ENCODE data around the gene GTF2I. TPM values are rescaled to one million over a fixed set of nuclear protein-coding genes. Genes with fewer than 3 reads are reported as not detected.

Gene GTF2I
- total RNA-seq (100 to 1,000 TPM; 144 to 156 TPM), polyA plus RNA-seq (10 to 100 TPM; 20.5 to 75.1 TPM)

DNA sequence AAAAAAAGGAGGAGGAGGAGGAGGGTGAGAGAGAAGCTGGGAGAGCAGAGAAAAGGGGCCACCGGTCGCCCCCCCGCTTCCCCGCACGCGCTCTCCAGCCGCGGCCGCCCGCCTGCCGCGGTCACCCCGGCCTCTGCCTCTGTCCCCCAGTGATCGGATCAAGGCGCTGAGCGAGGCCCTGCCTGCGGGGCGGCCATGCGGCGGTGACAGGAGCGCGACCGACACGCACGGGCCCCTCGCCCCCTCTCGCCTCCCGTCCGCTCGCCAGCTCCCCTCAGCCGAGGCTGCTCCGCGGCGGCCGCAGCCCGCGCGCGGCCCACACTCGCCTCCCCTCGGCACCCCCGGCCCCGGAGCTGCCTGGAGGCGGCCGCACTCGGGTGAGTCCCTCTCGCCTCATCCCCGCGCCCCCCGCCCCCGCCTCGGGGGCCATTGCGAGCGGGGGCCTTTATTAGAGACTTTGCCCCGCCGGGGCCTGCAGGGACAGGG is at the start of gene GTF2I:
Gene GTF2I, plus strand, starts transcription at position 27 of the 486 bp plus-strand sequence. CDS start 31,411 bp downstream, outside the sequence.
- no peak for DNase-seq
- H3K27me3 Mint-ChIP-seq: no peaks in the 10 kb centered on the region
- H3K4me1 ChIP-seq (ENCODE audit: insufficient read depth, low read length): peaks cover 49% of the 10 kb centered on the region
- H3K9me3 Mint-ChIP-seq: peaks cover 0 to 3% (median 0%) of the 10 kb centered on the region in 8 donors
- H3K27ac Mint-ChIP-seq: peak within 1 kb of the TSS; percentile 88 to 96 (median 92)
- peak within 1 kb of the TSS; percentile 74 for H3K27ac ChIP-seq (ENCODE audit: low read depth, low read length)
- peak within 1 kb of the TSS; percentile 88 to 95 (median 92) for H3K4me3 Mint-ChIP-seq
- H3K4me1 Mint-ChIP-seq: peaks cover 24 to 59% (median 44%) of the 10 kb centered on the region in 4 donors
- H3K36me3 ChIP-seq (ENCODE audit: insufficient read depth, low read length): no peaks in the 10 kb centered on the region
- intact Hi-C loops (cut with micrococcal nuclease): loop anchor here (1.0 to 2.0 kb wide), 2 partner anchors 205 to 403 kb away; partner anchors contain the start of genes GTF2IRD1 and RFC2
- H3K4me3 ChIP-seq (ENCODE audit: low read length in 2 of 2): peak within 1 kb of the TSS; percentile 87 to 88
- H3K9me3 ChIP-seq (ENCODE audit: control insufficient read depth in 1 of 2, low read length in 2 of 2): no peaks in the 10 kb centered on the region
- POLR2A ChIA-PET (ENCODE audit: partially characterized antibody): interaction anchor here (1.0 to 1.7 kb wide), 5 partner anchors 40 to 1136 kb away, joined by 3 to 15 read pairs (median 3); partner anchors contain the start of genes BAZ1B, EIF4H and GTF2IRD1
- H3K36me3 Mint-ChIP-seq: peaks cover 0 to 22% of the 10 kb centered on the region in 2 donors
- CTCF ChIA-PET (ENCODE audit: partially characterized antibody): no interaction called here
- H3K27me3 ChIP-seq (ENCODE audit: insufficient read depth, low read length): no peaks in the 10 kb centered on the region

DNA sequence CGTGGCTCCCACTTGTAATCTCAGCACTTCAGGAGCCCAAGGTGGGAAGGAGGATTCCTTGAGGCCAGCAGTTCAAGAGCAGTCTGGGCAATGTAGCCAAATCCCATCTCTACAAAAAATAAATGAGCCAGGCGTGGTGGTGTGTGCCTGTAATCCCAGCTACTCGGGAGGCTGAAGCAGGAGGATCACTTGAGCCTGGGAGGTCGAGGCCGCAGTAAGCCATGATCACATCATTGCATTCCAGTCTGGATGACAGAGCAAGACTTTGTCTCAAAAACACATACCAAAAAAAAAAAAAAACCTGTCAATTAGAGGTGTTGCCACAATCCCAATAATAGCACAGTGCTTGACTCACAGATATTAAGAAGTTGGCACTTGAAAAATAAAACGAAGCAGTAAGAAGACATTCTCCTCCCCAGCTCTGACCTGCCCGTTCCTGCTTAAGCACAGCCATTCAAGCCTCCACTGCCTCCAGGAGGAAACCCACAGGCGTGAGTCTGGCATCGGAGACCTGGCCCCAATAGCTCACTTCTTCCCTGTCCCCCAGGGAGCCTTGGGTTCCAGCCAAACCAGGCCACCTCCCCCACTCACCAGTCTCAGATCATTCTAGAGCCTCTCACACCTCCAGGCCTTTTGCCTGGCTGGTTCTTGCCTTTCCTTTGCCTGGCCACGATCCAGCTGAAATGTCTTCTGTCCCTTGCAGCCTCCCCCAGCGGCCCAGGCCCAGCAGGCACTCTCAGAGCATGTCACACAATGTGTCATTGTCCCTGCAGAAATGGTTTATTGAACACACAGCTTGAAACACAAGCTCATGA is 45.3 kb upstream of the GTF2I start:
- CTCF ChIA-PET (ENCODE audit: partially characterized antibody): no interaction called here

DNA sequence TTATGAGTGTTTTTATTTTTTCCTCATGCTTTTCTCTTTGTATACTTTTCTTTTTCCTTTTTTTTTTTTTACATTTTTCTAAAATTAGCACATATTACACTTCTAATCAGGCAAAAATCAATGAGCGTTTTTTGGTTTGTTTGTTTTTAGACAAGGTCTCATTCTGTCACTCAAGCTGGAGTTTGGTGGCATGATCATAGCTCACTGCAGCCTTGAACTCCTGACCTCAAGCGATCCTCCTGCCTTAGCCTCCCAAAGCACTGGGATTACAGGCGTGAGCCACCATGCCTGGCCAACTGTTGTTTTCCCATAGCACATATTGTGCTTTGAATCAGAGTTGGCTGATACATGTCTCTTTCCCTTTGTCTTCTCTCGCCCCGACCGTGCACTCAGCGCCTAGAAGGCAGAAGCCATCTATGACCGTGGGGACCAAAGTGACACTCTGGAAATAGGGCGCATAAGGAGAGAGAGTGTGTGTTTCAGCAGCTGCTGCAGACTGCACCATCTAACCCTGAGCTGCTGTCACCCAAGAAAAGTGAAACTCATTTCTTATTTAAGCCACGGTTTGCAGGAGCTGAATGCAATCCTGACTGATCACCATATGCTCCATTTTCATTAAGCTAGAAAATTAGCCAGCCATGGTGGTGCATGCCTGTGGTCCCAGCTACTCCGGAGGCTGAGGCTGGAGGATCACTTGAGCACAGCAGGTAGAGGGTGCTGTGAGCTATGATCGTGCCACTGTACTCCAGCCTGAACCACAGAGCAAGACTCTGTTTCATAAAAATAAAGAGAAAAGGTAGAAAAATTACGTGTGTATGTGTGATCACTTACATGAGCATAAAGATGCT is 41.4 kb upstream of the GTF2I start:
- intact Hi-C loops (cut with micrococcal nuclease): no loop called here
- H3K27me3 Mint-ChIP-seq: no peaks in the 10 kb centered on the region
- H3K27me3 ChIP-seq (ENCODE audit: insufficient read depth, low read length): no peaks in the 10 kb centered on the region
- H3K9me3 Mint-ChIP-seq: peaks cover 0 to 2% (median 0%) of the 10 kb centered on the region in 8 donors
- CTCF ChIA-PET (ENCODE audit: partially characterized antibody): interaction anchor here (0.6 to 1.0 kb wide), 2 partner anchors 9 to 157 kb away, joined by 3 read pairs; no protein-coding TSS in a partner anchor
- no peaks in the 10 kb centered on the region for H3K36me3 ChIP-seq (ENCODE audit: insufficient read depth, low read length)
- H3K27ac ChIP-seq (ENCODE audit: low read depth, low read length): no peak overlapping the region
- peaks cover 9 to 23% (median 15%) of the 10 kb centered on the region in 4 donors for H3K4me1 Mint-ChIP-seq
- H3K4me3 Mint-ChIP-seq: peak overlapping the region in 1 of 8 donors; percentile 39
- POLR2A ChIA-PET (ENCODE audit: partially characterized antibody): no interaction called here
- no peak for DNase-seq
- no peaks in the 10 kb centered on the region for H3K9me3 ChIP-seq (ENCODE audit: control insufficient read depth in 1 of 2, low read length in 2 of 2)
- H3K27ac Mint-ChIP-seq: no peak overlapping the region
- no peak overlapping the region for H3K4me3 ChIP-seq (ENCODE audit: low read length in 2 of 2)
- peaks cover 17% of the 10 kb centered on the region for H3K4me1 ChIP-seq (ENCODE audit: insufficient read depth, low read length)
- no peaks in the 10 kb centered on the region for H3K36me3 Mint-ChIP-seq

More for the DNA sequence above, 45.3 kb upstream of the GTF2I start:
- no peaks in the 10 kb centered on the region for H3K36me3 ChIP-seq (ENCODE audit: insufficient read depth, low read length)
- H3K36me3 Mint-ChIP-seq: no peaks in the 10 kb centered on the region
- no peaks in the 10 kb centered on the region for H3K9me3 ChIP-seq (ENCODE audit: control insufficient read depth in 1 of 2, low read length in 2 of 2)
- POLR2A ChIA-PET (ENCODE audit: partially characterized antibody): no interaction called here
- H3K27me3 ChIP-seq (ENCODE audit: insufficient read depth, low read length): no peaks in the 10 kb centered on the region
- H3K27ac Mint-ChIP-seq: peak overlapping the region in 1 of 7 donors; percentile 20
- peaks cover 5 to 13% (median 10%) of the 10 kb centered on the region in 4 donors for H3K4me1 Mint-ChIP-seq
- H3K4me3 Mint-ChIP-seq: no peak overlapping the region
- intact Hi-C loops (cut with micrococcal nuclease): no loop called here
- peaks cover 0 to 2% (median 0%) of the 10 kb centered on the region in 8 donors for H3K9me3 Mint-ChIP-seq
- H3K27ac ChIP-seq (ENCODE audit: low read depth, low read length): no peak overlapping the region
- no peak for DNase-seq
- H3K4me3 ChIP-seq (ENCODE audit: low read length in 2 of 2): no peak overlapping the region
- peaks cover 8% of the 10 kb centered on the region for H3K4me1 ChIP-seq (ENCODE audit: insufficient read depth, low read length)
- H3K27me3 Mint-ChIP-seq: no peaks in the 10 kb centered on the region

DNA sequence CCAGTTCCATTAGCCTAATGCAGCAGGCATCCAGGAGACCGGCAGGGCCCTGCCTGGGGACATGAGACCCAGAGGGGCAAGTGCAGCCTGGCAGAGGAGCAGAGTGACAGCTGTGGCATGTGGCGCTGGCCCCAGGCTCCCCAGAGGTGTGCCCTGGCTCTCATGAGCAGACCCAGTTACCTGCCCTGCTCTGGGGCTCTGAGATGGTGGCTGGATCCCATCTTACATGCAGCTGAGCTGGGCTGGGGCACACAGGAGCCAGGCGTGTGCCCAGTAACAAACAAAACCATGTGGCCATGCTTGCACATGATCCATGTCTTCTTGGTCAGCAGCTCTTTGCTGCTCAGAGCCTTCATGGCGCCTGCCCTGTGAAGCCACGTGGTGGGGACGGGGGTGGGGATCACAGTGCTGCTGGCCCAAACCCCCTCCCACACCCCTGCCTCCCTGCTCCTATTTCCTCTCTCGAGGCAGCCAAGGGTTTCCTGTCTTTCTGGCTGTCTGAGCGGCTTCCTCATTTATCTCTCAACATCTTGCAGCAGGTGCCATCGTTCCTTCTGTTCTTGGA is 40.3 kb upstream of the GTF2I start:
- ChIA-PET POLR2A (ENCODE audit: partially characterized antibody) (interaction anchor here (1.3 kb wide), 1 partner anchor 40 kb away, joined by 4 read pairs; the partner anchor contains the start of gene GTF2I), CTCF (ENCODE audit: partially characterized antibody) (no interaction called here)
- peak overlapping the region; percentile 40 to 79 (median 64) for H3K4me3 Mint-ChIP-seq
- Histone ChIP-seq H3K4me3 (ENCODE audit: low read length in 2 of 2) (no peak overlapping the region), H3K27ac (ENCODE audit: low read depth, low read length) (no peak overlapping the region), H3K27me3 (ENCODE audit: insufficient read depth, low read length) (no peaks in the 10 kb centered on the region), H3K4me1 (ENCODE audit: insufficient read depth, low read length) (peaks cover 17% of the 10 kb centered on the region), H3K9me3 (ENCODE audit: control insufficient read depth in 1 of 2, low read length in 2 of 2) (no peaks in the 10 kb centered on the region), H3K36me3 (ENCODE audit: insufficient read depth, low read length) (no peaks in the 10 kb centered on the region)
- H3K36me3 Mint-ChIP-seq: no peaks in the 10 kb centered on the region
- H3K9me3 Mint-ChIP-seq: peaks cover 0 to 2% (median 0%) of the 10 kb centered on the region in 8 donors
- H3K27ac Mint-ChIP-seq: peak overlapping the region in 6 of 7 donors; percentile 24 to 86 (median 74)
- no peaks in the 10 kb centered on the region for H3K27me3 Mint-ChIP-seq
- peak in 2 of 5 donors; percentile 4 to 5 for DNase-seq
- peaks cover 9 to 23% (median 15%) of the 10 kb centered on the region in 4 donors for H3K4me1 Mint-ChIP-seq
- intact Hi-C loops (cut with micrococcal nuclease): no loop called here

DNA sequence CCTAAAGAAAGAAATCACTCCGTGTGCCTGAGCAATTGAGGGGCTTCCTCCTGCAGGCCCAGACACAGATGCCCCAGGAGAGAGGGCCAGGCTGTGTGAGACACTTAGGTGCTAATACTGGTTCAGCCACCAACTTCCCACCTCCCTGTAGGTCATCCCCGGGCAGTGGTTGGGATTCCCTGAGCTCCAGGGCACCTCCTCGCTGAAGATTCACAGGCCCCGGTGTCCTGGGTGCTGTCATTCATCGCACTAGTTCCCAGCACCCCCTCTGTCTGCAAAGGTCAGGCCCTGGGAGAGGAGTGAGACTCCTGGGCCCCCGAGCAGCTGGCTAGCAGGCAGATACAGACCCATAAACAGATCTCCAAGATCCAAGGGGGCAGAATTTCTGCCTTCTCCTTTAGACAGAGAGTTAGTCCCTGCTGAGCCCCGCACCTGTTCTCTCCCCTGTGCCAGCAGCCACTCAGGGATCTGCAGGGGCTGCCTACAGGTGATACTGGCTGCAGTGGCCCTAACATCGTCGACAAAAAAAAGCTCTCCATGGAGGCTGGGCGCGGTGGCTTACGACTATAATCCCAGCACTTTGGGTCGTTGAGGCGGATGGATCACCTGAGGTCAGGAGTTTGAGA is 38.2 kb upstream of the GTF2I start:
- H3K27ac Mint-ChIP-seq: no peak overlapping the region
- no peak overlapping the region for H3K4me3 Mint-ChIP-seq
- Histone ChIP-seq H3K36me3 (ENCODE audit: insufficient read depth, low read length) (no peaks in the 10 kb centered on the region), H3K9me3 (ENCODE audit: control insufficient read depth in 1 of 2, low read length in 2 of 2) (no peaks in the 10 kb centered on the region), H3K27ac (ENCODE audit: low read depth, low read length) (no peak overlapping the region), H3K4me3 (ENCODE audit: low read length in 2 of 2) (no peak overlapping the region), H3K4me1 (ENCODE audit: insufficient read depth, low read length) (peaks cover 17% of the 10 kb centered on the region), H3K27me3 (ENCODE audit: insufficient read depth, low read length) (no peaks in the 10 kb centered on the region)
- H3K4me1 Mint-ChIP-seq: peaks cover 9 to 23% (median 14%) of the 10 kb centered on the region in 4 donors
- no peaks in the 10 kb centered on the region for H3K27me3 Mint-ChIP-seq
- no peaks in the 10 kb centered on the region for H3K36me3 Mint-ChIP-seq
- ChIA-PET CTCF (ENCODE audit: partially characterized antibody) (no interaction called here), POLR2A (ENCODE audit: partially characterized antibody) (no interaction called here)
- H3K9me3 Mint-ChIP-seq: peaks cover 0 to 2% (median 0%) of the 10 kb centered on the region in 8 donors
- intact Hi-C loops (cut with micrococcal nuclease): no loop called here
- no peak for DNase-seq

DNA sequence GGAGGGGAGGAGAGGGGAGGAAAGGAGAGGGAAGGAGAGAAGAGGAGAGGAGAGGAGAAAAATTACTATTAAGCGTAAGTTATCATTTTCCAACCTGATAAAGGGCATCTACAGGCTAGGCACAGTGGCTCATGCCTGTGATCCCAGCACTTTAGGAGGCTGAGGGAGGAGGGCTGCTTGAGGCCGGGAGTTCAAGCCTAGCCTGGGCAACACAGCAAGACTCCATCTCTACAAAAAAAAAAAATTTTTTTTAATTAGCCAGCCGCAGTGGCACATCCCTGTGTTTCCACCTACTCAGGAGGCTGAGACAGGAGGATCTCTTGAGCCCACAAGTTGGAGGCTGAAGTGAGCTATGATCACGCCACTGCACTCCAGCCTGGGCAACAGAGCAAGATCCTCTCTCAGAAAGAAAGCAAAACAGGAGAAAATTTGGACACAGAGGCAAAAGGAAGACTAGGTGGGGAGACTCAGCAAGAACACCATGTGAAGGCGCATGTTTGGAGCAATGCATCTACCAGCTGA is 35.2 kb upstream of the GTF2I start:
- DNase-seq: no peak
- H3K9me3 ChIP-seq (ENCODE audit: control insufficient read depth in 1 of 2, low read length in 2 of 2): no peaks in the 10 kb centered on the region
- no peaks in the 10 kb centered on the region for H3K36me3 ChIP-seq (ENCODE audit: insufficient read depth, low read length)
- no peak overlapping the region for H3K4me3 ChIP-seq (ENCODE audit: low read length in 2 of 2)
- CTCF ChIA-PET (ENCODE audit: partially characterized antibody): interaction anchor here (0.8 to 1.5 kb wide), 2 partner anchors 195 to 1578 kb away, joined by 3 read pairs; no protein-coding TSS in a partner anchor
- Mint-ChIP-seq H3K4me3 (no peak overlapping the region), H3K4me1 (peaks cover 5 to 10% (median 6%) of the 10 kb centered on the region in 4 donors), H3K36me3 (no peaks in the 10 kb centered on the region), H3K27ac (no peak overlapping the region), H3K27me3 (no peaks in the 10 kb centered on the region), H3K9me3 (no peaks in the 10 kb centered on the region)
- no peaks in the 10 kb centered on the region for H3K27me3 ChIP-seq (ENCODE audit: insufficient read depth, low read length)
- no peak overlapping the region for H3K27ac ChIP-seq (ENCODE audit: low read depth, low read length)
- peaks cover 8% of the 10 kb centered on the region for H3K4me1 ChIP-seq (ENCODE audit: insufficient read depth, low read length)
- POLR2A ChIA-PET (ENCODE audit: partially characterized antibody): no interaction called here
- intact Hi-C loops (cut with micrococcal nuclease): no loop called here
